K562 (cell line): Measurements from ENCODE around the gene CLCC1. TPM values are rescaled to one million over a fixed set of nuclear protein-coding genes. Genes with fewer than 3 reads are reported as not detected.

Source experiments
- ARID2 ChIP-seq: fragments of 450-650 bp; IDR thresholded peaks from 2 replicates; pipeline ENCODE4 v1.6.1; 2017; ENCODE audit warnings: antibody characterized with exemption, mild to moderate bottlenecking
- DDX20 ChIP-seq: fragments of 450-650 bp; IDR thresholded peaks from 2 replicates; pipeline ENCODE4 v1.6.1; 2016; ENCODE audit warnings: missing genetic modification characterization, low read depth, mild to moderate bottlenecking, missing compliant biosample characterization, moderate library complexity
- FIP1L1 ChIP-seq: fragments of 200-400 bp; formaldehyde crosslinking; IDR thresholded peaks from 2 replicates; pipeline ENCODE4 v1.6.1; 2018; ENCODE audit warnings: mild to moderate bottlenecking, low read depth, low read length; ENCODE audit not compliant: poor library complexity, severe bottlenecking
- GATA2 ChIP-seq: sonication (generic); formaldehyde crosslinking; IDR thresholded peaks from 2 replicates; pipeline ENCODE4 v1.4.0; 2020; ENCODE audit warnings: mild to moderate bottlenecking, missing genetic modification reagents
- HLTF ChIP-seq: fragments of 450-650 bp; IDR thresholded peaks from 2 replicates; pipeline ENCODE4 v1.6.1; 2016
- HNRNPK ChIP-seq: fragments of 200-400 bp; formaldehyde crosslinking; IDR thresholded peaks from one replicate; pipeline ENCODE4 v1.6.1; 2018; ENCODE audit warnings: mild to moderate bottlenecking, low read depth, low read length; ENCODE audit not compliant: poor library complexity, severe bottlenecking
- MCM5 ChIP-seq: fragments of 450-650 bp; IDR thresholded peaks from 2 replicates; pipeline ENCODE4 v1.6.1; 2016; ENCODE audit warnings: low read depth
- MTA3 ChIP-seq: fragments of 450-650 bp; formaldehyde crosslinking; IDR thresholded peaks from 2 replicates; pipeline ENCODE4 v1.6.1; 2017; ENCODE audit warnings: mild to moderate bottlenecking, borderline replicate concordance
- MYNN ChIP-seq, 2 experiments: sonication (generic); formaldehyde crosslinking in 1 of 2; IDR thresholded peaks; 2 replicates each; pipeline versions ENCODE4 v1.5.0 to v1.6.1; 2016 to 2020; ENCODE audit warnings: antibody characterized with exemption in 1 of 2, missing genetic modification reagents in 1 of 2
- NR2C2 ChIP-seq, 2 experiments: fragments of 200-800 bp in 1 of 2; sonication (Bioruptor generic) in 1 of 2; sonication (generic) in 1 of 2; formaldehyde crosslinking in 1 of 2; IDR thresholded peaks; 2 replicates each; pipeline versions ENCODE4 v1.6.1 to v1.8.0; 2016 to 2022; ENCODE audit warnings: mild to moderate bottlenecking in 1 of 2, missing compliant biosample characterization in 1 of 2, missing genetic modification characterization in 1 of 2, missing genetic modification reagents in 1 of 2
- TCF3 ChIP-seq: sonication (generic); formaldehyde crosslinking; IDR thresholded peaks from 2 replicates; pipeline ENCODE4 v1.4.0; 2020; ENCODE audit warnings: mild to moderate bottlenecking, missing genetic modification reagents
- ZBTB7A ChIP-seq: IDR thresholded peaks from 2 replicates; pipeline ENCODE4 v1.6.1; 2011; ENCODE audit warnings: low read depth, mild to moderate bottlenecking, low read length, moderate library complexity, borderline replicate concordance; ENCODE audit not compliant: control insufficient read depth
- ZC3H11A ChIP-seq: IDR thresholded peaks from 2 replicates; pipeline ENCODE4 v1.6.1; 2012; ENCODE audit warnings: low read depth, low read length, improper control_type of control experiment
- ZNF232 ChIP-seq: sonication (generic); formaldehyde crosslinking; IDR thresholded peaks from 2 replicates; pipeline ENCODE4 v1.8.0; 2022; ENCODE audit warnings: mild to moderate bottlenecking, missing genetic modification reagents
- ZNF316 ChIP-seq: fragments of 450-650 bp; IDR thresholded peaks from 2 replicates; pipeline ENCODE4 v1.6.1; 2016
- ZNF589 ChIP-seq: fragments of 200-800 bp; sonication (Bioruptor generic); IDR thresholded peaks from 2 replicates; pipeline ENCODE4 v1.6.1; 2016; ENCODE audit warnings: low read depth, missing genetic modification characterization, missing compliant biosample characterization
- polyA plus RNA-seq, 8 experiments: library from polyadenylated mRNA; depleted of rRNA in 4 of 8; stranded (reverse) in 5 of 8; unstranded in 3 of 8; fragments of >200 nt; fragmentation: Nextera tagmentation in 2 of 8; fragmentation: Illumina TruSeq in 1 of 8; extraction: Ambion mirVana in 2 of 8; extraction: Trizol in 1 of 8; gene quantifications; 2 replicates each; pipeline versions ENCODE4 v1.2.1 to v1.2.3, GENCODE V29; 2011 to 2014; ENCODE audit warnings: inconsistent platforms in 1 of 8, missing spikeins in 1 of 8
- total RNA-seq, 7 experiments: library from RNA; depleted of rRNA in 6 of 7; stranded (reverse); fragments of >200 nt in 6 of 7; fragmentation: Illumina TruSeq in 2 of 7; extraction: Trizol in 2 of 7; gene quantifications; 2 replicates each; pipeline versions ENCODE4 v1.2.1 to v1.2.3, GENCODE V29; 2011 to 2021; ENCODE audit warnings: low replicate concordance in 1 of 7
- TF ChIP-seq, protein P1 (sequence below): fragments of 150-350 bp; conservative IDR thresholded peaks from 2 replicates; pipeline ENCODE4 v1.6.1; 2014; ENCODE audit warnings: low read length
- TF ChIP-seq, protein P2 (sequence below): IDR thresholded peaks from 2 replicates; pipeline ENCODE4 v1.6.1; 2012; ENCODE audit warnings: low read depth, low read length, improper control_type of control experiment, borderline replicate concordance
- TF ChIP-seq, protein P3 (sequence below): sonication (generic); formaldehyde crosslinking; IDR thresholded peaks from 2 replicates; pipeline ENCODE4 v1.8.0; 2022; ENCODE audit warnings: missing genetic modification reagents, mild to moderate bottlenecking, moderate library complexity, borderline replicate concordance
- TF ChIP-seq, protein P4 (sequence below): fragments of 450-650 bp; formaldehyde crosslinking; IDR thresholded peaks from 2 replicates; pipeline ENCODE4 v1.4.0; 2020; ENCODE audit warnings: mild to moderate bottlenecking, mixed read lengths

Gene CLCC1
- total and polyA plus RNA-seq, 9 of the 15 experiments (the other 6 are each of a cell fraction or from before 2014, with no cell fraction given): 28.8 to 63.4 (median 40.4) TPM

DNA sequence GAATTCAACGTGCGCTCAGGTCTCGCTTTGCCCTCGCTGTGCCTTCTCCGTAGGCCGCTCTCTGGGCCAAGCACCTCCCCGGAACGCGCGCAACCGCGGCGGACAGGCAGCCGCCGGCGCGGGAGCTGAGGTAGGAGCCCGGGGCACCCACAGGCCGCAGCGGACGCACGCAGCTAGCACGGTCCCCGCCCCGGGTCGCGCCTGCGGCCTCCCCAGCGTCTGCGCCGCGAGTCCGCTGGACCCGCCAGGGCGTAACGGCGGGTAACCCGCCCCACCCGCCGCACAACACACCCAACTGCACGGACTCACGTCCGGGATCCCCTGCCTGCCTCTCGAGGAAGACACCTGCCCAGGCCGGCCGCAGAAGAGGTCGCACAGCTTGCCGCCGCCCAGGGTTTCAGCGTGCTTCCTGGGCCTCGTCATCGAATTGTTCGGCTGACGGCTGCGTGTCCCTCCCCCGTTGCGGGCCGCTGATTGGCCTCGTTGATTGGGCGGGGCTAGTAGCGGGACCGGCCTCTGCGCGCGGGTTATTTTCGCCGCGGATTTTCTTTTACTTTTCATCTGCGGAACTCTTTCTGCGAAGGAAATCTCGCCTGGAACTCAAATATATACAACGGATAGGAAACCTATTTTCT, at the start of gene CLCC1 (continued):
- no peak for TF ChIP-seq DDX20 (tag)
- no peak for TF ChIP-seq HNRNPK
- TF ChIP-seq, protein P1, sequence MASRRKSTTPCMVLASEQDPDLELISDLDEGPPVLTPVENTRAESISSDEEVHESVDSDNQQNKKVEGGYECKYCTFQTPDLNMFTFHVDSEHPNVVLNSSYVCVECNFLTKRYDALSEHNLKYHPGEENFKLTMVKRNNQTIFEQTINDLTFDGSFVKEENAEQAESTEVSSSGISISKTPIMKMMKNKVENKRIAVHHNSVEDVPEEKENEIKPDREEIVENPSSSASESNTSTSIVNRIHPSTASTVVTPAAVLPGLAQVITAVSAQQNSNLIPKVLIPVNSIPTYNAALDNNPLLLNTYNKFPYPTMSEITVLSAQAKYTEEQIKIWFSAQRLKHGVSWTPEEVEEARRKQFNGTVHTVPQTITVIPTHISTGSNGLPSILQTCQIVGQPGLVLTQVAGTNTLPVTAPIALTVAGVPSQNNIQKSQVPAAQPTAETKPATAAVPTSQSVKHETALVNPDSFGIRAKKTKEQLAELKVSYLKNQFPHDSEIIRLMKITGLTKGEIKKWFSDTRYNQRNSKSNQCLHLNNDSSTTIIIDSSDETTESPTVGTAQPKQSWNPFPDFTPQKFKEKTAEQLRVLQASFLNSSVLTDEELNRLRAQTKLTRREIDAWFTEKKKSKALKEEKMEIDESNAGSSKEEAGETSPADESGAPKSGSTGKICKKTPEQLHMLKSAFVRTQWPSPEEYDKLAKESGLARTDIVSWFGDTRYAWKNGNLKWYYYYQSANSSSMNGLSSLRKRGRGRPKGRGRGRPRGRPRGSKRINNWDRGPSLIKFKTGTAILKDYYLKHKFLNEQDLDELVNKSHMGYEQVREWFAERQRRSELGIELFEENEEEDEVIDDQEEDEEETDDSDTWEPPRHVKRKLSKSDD: 0 out of 2 replicates have a peak, but pooled peaks have one; percentile 41
- TF ChIP-seq MCM5: no peak
- TF ChIP-seq, protein P2, sequence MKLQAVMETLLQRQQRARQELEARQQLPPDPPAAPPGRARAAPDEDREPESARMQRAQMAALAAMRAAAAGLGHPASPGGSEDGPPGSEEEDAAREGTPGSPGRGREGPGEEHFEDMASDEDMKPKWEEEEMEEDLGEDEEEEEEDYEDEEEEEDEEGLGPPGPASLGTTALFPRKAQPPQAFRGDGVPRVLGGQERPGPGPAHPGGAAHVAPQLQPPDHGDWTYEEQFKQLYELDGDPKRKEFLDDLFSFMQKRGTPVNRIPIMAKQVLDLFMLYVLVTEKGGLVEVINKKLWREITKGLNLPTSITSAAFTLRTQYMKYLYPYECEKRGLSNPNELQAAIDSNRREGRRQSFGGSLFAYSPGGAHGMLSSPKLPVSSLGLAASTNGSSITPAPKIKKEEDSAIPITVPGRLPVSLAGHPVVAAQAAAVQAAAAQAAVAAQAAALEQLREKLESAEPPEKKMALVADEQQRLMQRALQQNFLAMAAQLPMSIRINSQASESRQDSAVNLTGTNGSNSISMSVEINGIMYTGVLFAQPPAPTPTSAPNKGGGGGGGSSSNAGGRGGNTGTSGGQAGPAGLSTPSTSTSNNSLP: no peak
- TF ChIP-seq ARID2: no peak
- TF ChIP-seq TCF3 (CRISPR knock-in tag): 0 out of 2 replicates have a peak, but pooled peaks have one; percentile 28
- TF ChIP-seq ZC3H11A: no peak
- TF ChIP-seq MTA3: peak; percentile 79; the same call in 1 of the 2 replicates
- no peak for TF ChIP-seq HLTF
- TF ChIP-seq NR2C2 (CRISPR knock-in tag; IDR thresholded peaks at IDR 0.05): peak; percentile 54; the same call in 1 of the 2 replicates
- TF ChIP-seq NR2C2 (tag; IDR thresholded peaks at IDR 0.05): peak; percentile 75
- TF ChIP-seq, protein P3, sequence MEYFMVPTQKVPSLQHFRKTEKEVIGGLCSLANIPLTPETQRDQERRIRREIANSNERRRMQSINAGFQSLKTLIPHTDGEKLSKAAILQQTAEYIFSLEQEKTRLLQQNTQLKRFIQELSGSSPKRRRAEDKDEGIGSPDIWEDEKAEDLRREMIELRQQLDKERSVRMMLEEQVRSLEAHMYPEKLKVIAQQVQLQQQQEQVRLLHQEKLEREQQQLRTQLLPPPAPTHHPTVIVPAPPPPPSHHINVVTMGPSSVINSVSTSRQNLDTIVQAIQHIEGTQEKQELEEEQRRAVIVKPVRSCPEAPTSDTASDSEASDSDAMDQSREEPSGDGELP (CRISPR knock-in tag): peak; percentile 85
- TF ChIP-seq FIP1L1: peak; percentile 96
- peak; percentile 65; the same call in 1 of the 2 replicates for TF ChIP-seq ZNF589
- TF ChIP-seq ZBTB7A: peak; percentile 50; the same call in 1 of the 2 replicates
- TF ChIP-seq ZNF316: no peak; the same call in 1 of the 2 replicates
- no peak; the same call in 1 of the 2 replicates for TF ChIP-seq MYNN (IDR thresholded peaks at IDR 0.05)
- TF ChIP-seq MYNN (CRISPR knock-in tag; IDR thresholded peaks at IDR 0.05): no peak
- no peak for TF ChIP-seq GATA2 (CRISPR knock-in tag)
- TF ChIP-seq ZNF232 (CRISPR knock-in tag): peak; percentile 90; the same call in 1 of the 2 replicates
- TF ChIP-seq, protein P4, sequence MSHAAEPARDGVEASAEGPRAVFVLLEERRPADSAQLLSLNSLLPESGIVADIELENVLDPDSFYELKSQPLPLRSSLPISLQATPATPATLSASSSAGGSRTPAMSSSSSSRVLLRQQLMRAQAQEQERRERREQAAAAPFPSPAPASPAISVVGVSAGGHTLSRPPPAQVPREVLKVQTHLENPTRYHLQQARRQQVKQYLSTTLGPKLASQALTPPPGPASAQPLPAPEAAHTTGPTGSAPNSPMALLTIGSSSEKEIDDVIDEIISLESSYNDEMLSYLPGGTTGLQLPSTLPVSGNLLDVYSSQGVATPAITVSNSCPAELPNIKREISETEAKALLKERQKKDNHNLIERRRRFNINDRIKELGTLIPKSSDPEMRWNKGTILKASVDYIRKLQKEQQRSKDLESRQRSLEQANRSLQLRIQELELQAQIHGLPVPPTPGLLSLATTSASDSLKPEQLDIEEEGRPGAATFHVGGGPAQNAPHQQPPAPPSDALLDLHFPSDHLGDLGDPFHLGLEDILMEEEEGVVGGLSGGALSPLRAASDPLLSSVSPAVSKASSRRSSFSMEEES (CRISPR knock-in tag): no peak
